Osteoblast (primary cell): ENCODE data around the gene EPHA10. TPM values are rescaled to one million over a fixed set of nuclear protein-coding genes. Genes with fewer than 3 reads are reported as not detected.

Experiments used
- DNase-seq: peaks from one replicate; pipeline ENCODE4 v3.0.0; 2011; ENCODE audit warnings: low spot score, mixed read lengths; ENCODE audit not compliant: insufficient read length; ENCODE audit errors: missing footprints
- H2AFZ ChIP-seq: 2 replicates; pipeline ENCODE4 v1.6.0; 2011; ENCODE audit warnings: mild to moderate bottlenecking, low read length
- H3K27ac ChIP-seq: 2 replicates; pipeline ENCODE4 v1.5.1; 2011; ENCODE audit warnings: mild to moderate bottlenecking, low read depth, low read length, moderate library complexity
- H3K27me3 ChIP-seq: 2 replicates; pipeline ENCODE4 v1.6.0; 2012; ENCODE audit warnings: mild to moderate bottlenecking, control low read depth, inconsistent platforms, low read length, moderate library complexity; ENCODE audit not compliant: insufficient read depth
- H3K36me3 ChIP-seq: 2 replicates; pipeline ENCODE4 v1.5.1; 2011; ENCODE audit warnings: mild to moderate bottlenecking, low read length, control low read depth, moderate library complexity; ENCODE audit not compliant: insufficient read depth
- H3K4me1 ChIP-seq: 2 replicates; pipeline ENCODE4 v1.5.1; 2011; ENCODE audit warnings: mild to moderate bottlenecking, low read length, control low read depth, moderate library complexity; ENCODE audit not compliant: insufficient read depth
- H3K4me2 ChIP-seq: 2 replicates; pipeline ENCODE4 v1.6.0; 2011; ENCODE audit warnings: mild to moderate bottlenecking, low read length; ENCODE audit not compliant: insufficient read depth
- H3K4me3 ChIP-seq: fragments of 200-600 bp; sonication (generic); 3 replicates; pipeline ENCODE4 v1.5.1; 2012; ENCODE audit warnings: mild to moderate bottlenecking, low read length, inconsistent platforms; ENCODE audit not compliant: insufficient read depth
- H3K79me2 ChIP-seq: 2 replicates; pipeline ENCODE4 v1.6.0; 2012; ENCODE audit warnings: mild to moderate bottlenecking, low read length, control low read depth, inconsistent platforms; ENCODE audit not compliant: insufficient read depth
- H3K9me3 ChIP-seq: 2 replicates; pipeline ENCODE4 v1.5.1; 2011; ENCODE audit warnings: low read depth, low read length, control low read depth
- H4K20me1 ChIP-seq: 2 replicates; pipeline ENCODE4 v1.6.0; 2012; ENCODE audit warnings: mild to moderate bottlenecking, low read length, control low read depth; ENCODE audit not compliant: insufficient read depth
- CTCF ChIP-seq: IDR thresholded peaks from 2 replicates; pipeline ENCODE4 v1.5.1; 2011; ENCODE audit warnings: mild to moderate bottlenecking, low read depth, low read length, moderate library complexity; ENCODE audit errors: extremely low read depth
- total RNA-seq: library from RNA; depleted of rRNA; stranded (reverse); fragments of >200 nt; gene quantifications from 2 replicates; pipeline ENCODE4 v1.2.3, GENCODE V29; 2012

Gene EPHA10
- total RNA-seq, 1 donor = not detected

- Histone ChIP-seq H3K27me3 (no peaks in the 10 kb centered on the region), H2AFZ (peak within 1 kb of the TSS; percentile 64), H3K9me3 (no peaks in the 10 kb centered on the region), H4K20me1 (peaks cover 48% of the 10 kb centered on the region), H3K4me2 (peak within 1 kb of the TSS; percentile 89), H3K4me3 (peak within 1 kb of the TSS; percentile 92), H3K4me1 (peaks cover 29% of the 10 kb centered on the region), H3K79me2 (peaks cover 47% of the 10 kb centered on the region), H3K36me3 (peaks cover 53% of the 10 kb centered on the region), H3K27ac (peak within 1 kb of the TSS; percentile 66)
- peak; percentile 100 for DNase-seq
- no peak for TF ChIP-seq CTCF
These were observed 42.8 kb upstream of the EPHA10 start, which contains the start of the genes C1orf122 and YRDC for GRCh38 chr1:37807555-37808368. C1orf122 (plus strand) TSS chr1:37807790; CDS start chr1:37808405, 615 bp downstream. YRDC (minus strand) TSS chr1:37808208; CDS start chr1:37808180, 28 bp downstream.

- H3K27ac ChIP-seq = peak overlapping the region; percentile 66
- peak; percentile 89 for DNase-seq
- H3K4me2 ChIP-seq = peak overlapping the region; percentile 89
- H3K27me3 ChIP-seq = no peaks in the 10 kb centered on the region
- no peak for TF ChIP-seq CTCF
- peak overlapping the region; percentile 92 for H3K4me3 ChIP-seq
- peaks cover 48% of the 10 kb centered on the region for H4K20me1 ChIP-seq
- H2AFZ ChIP-seq = peak overlapping the region; percentile 64
- H3K4me1 ChIP-seq = peaks cover 29% of the 10 kb centered on the region
- H3K79me2 ChIP-seq = peaks cover 42% of the 10 kb centered on the region
- no peaks in the 10 kb centered on the region for H3K9me3 ChIP-seq
- H3K36me3 ChIP-seq = peaks cover 54% of the 10 kb centered on the region
These were observed 42.3 kb upstream of the EPHA10 start for GRCh38 chr1:37807220-37807554.

GRCh38 chr1:37802439-37802838, 37.5 kb upstream of the EPHA10 start:
- H3K27me3 ChIP-seq = no peaks in the 10 kb centered on the region
- H3K4me3 ChIP-seq = no peak overlapping the region
- DNase-seq = no peak
- TF ChIP-seq CTCF = no peak
- H3K79me2 ChIP-seq = peaks cover 21% of the 10 kb centered on the region
- H3K9me3 ChIP-seq = no peaks in the 10 kb centered on the region
- peaks cover 53% of the 10 kb centered on the region for H3K36me3 ChIP-seq
- H3K27ac ChIP-seq = no peak overlapping the region
- H4K20me1 ChIP-seq = peaks cover 35% of the 10 kb centered on the region
- no peak overlapping the region for H2AFZ ChIP-seq
- no peak overlapping the region for H3K4me2 ChIP-seq
- peaks cover 9% of the 10 kb centered on the region for H3K4me1 ChIP-seq

- H3K4me3 ChIP-seq = no peak overlapping the region
- H3K27ac ChIP-seq = no peak overlapping the region
- H4K20me1 ChIP-seq = peaks cover 10% of the 10 kb centered on the region
- no peak overlapping the region for H2AFZ ChIP-seq
- peaks cover 10% of the 10 kb centered on the region for H3K27me3 ChIP-seq
- H3K79me2 ChIP-seq = no peaks in the 10 kb centered on the region
- no peaks in the 10 kb centered on the region for H3K9me3 ChIP-seq
- DNase-seq = peak; percentile 94
- H3K36me3 ChIP-seq = peaks cover 11% of the 10 kb centered on the region
- TF ChIP-seq CTCF = no peak
- H3K4me2 ChIP-seq = no peak overlapping the region
- H3K4me1 ChIP-seq = no peaks in the 10 kb centered on the region
These were observed 32.9 kb upstream of the EPHA10 start for GRCh38 chr1:37797750-37798345.
